HG02973 (cell line): Measurements from ENCODE around the gene DNAJC13.
"Not testable (repeated sequence)": the region's sequence is repeated elsewhere in the genome, so short reads cannot be mapped to it uniquely, and the experiment has no call there.

ENCODE experiments used
- ATAC-seq: cut with Tn5 transposase; IDR thresholded peaks from one replicate; pipeline ENCODE4 v1.9.1; 2021; ENCODE audit warnings: moderate library complexity; ENCODE audit not compliant: unreplicated experiment

The DNAJC13 gene

GRCh38 chr3:132416807-132417694 lies at the start of gene DNAJC13:
Gene DNAJC13, plus strand, starts transcription at chr3:132417502. Its CDS starts 17,049 bp downstream, at chr3:132434551.
- peak; percentile 90 for ATAC-seq

GRCh38 chr3:132368515-132368914 lies 48.8 kb upstream of the DNAJC13 start:
- no peak for ATAC-seq

- no peak for ATAC-seq
These were observed 48.3 kb upstream of the DNAJC13 start for GRCh38 chr3:132368962-132369361.

GRCh38 chr3:132376945-132377354 lies 40.4 kb upstream of the DNAJC13 start:
- not testable (repeated sequence) for ATAC-seq

- ATAC-seq: peak; percentile 62
These were observed 39.1 kb upstream of the DNAJC13 start for GRCh38 chr3:132378048-132378762.

GRCh38 chr3:132378846-132379245 lies 38.5 kb upstream of the DNAJC13 start:
- no peak for ATAC-seq

- no peak for ATAC-seq
These were observed 36.4 kb upstream of the DNAJC13 start for GRCh38 chr3:132380920-132381319.

- no peak for ATAC-seq
These were observed 35.9 kb upstream of the DNAJC13 start for GRCh38 chr3:132381348-132381944.

GRCh38 chr3:132382267-132382666 lies 35.0 kb upstream of the DNAJC13 start:
- no peak for ATAC-seq

GRCh38 chr3:132382688-132383194 lies 34.6 kb upstream of the DNAJC13 start:
- ATAC-seq: no peak

- ATAC-seq: no peak
These were observed 31.0 kb upstream of the DNAJC13 start for GRCh38 chr3:132386259-132386658.

GRCh38 chr3:132392675-132393074 lies 24.6 kb upstream of the DNAJC13 start:
- not testable (repeated sequence) for ATAC-seq

- no peak for ATAC-seq
These were observed 23.0 kb upstream of the DNAJC13 start for GRCh38 chr3:132394320-132394719.

- ATAC-seq: no peak
These were observed 22.2 kb upstream of the DNAJC13 start for GRCh38 chr3:132395126-132395525.

GRCh38 chr3:132396255-132396654 lies 21.0 kb upstream of the DNAJC13 start:
- no peak for ATAC-seq

GRCh38 chr3:132396776-132397175 lies 20.5 kb upstream of the DNAJC13 start:
- ATAC-seq: not testable (repeated sequence)

- ATAC-seq: no peak
These were observed 18.0 kb upstream of the DNAJC13 start for GRCh38 chr3:132399054-132399929.

GRCh38 chr3:132401255-132401654 lies 16.0 kb upstream of the DNAJC13 start:
- no peak for ATAC-seq

GRCh38 chr3:132404276-132404675 lies 13.0 kb upstream of the DNAJC13 start:
- no peak for ATAC-seq

- ATAC-seq: no peak
These were observed 12.1 kb upstream of the DNAJC13 start for GRCh38 chr3:132405188-132405587.
